H1 (cell line): ENCODE measurements around the gene PROX2. TPM values are rescaled to one million over a fixed set of nuclear protein-coding genes. Genes with fewer than 3 reads are reported as not detected.

ENCODE experiments used
- CTCF ChIA-PET: fragments of 300-600 bp; sonication (Branson Sonifier 250); formaldehyde crosslinking; loops from one replicate; lab custom pipeline; 2021; ENCODE audit not compliant: partially characterized antibody; lab: Charles Lee
- POLR2A ChIA-PET: fragments of 300-600 bp; sonication (Branson Sonifier 250); formaldehyde crosslinking; loops from one replicate; lab custom pipeline; 2021; ENCODE audit warnings: inconsistent platforms; ENCODE audit not compliant: partially characterized antibody; lab: Charles Lee
- DNase-seq, 2 experiments: peaks; one replicate each; pipeline versions ENCODE4 v3.0.0 to v3.0.0-alpha.2; 2010 to 2022; ENCODE audit warnings: low spot score in 2 of 2, low read depth in 1 of 2, mixed read lengths in 1 of 2
- FAIRE-seq: peaks from 2 replicates; lab custom pipeline; 2011; peaks lifted over from hg19 to GRCh38; lab: Jason Lieb, UNC
- H2AFZ ChIP-seq: 2 replicates; pipeline ENCODE4 v1.8.1; 2012; ENCODE audit warnings: low read length, inconsistent platforms
- H2AK5ac ChIP-seq: 2 replicates; pipeline ENCODE4 v1.6.1; 2013; ENCODE audit warnings: low read depth, low read length
- H2BK120ac ChIP-seq: replicated peaks from 2 replicates; pipeline ENCODE3; 2013; ENCODE audit warnings: low read depth, low read length, inconsistent platforms
- H2BK12ac ChIP-seq: 2 replicates; pipeline ENCODE4 v1.6.1; 2013; ENCODE audit warnings: low read depth, low read length
- H2BK15ac ChIP-seq: 2 replicates; pipeline ENCODE4 v1.6.1; 2013; ENCODE audit warnings: low read length
- H2BK20ac ChIP-seq: 2 replicates; pipeline ENCODE4 v1.6.1; 2013; ENCODE audit warnings: low read length
- H2BK5ac ChIP-seq: 2 replicates; pipeline ENCODE4 v1.6.1; 2013; ENCODE audit warnings: low read depth, low read length
- H3K14ac ChIP-seq: 2 replicates; pipeline ENCODE4 v1.6.1; 2013; ENCODE audit warnings: inconsistent platforms; ENCODE audit not compliant: insufficient read length
- H3K18ac ChIP-seq: 2 replicates; pipeline ENCODE4 v1.6.1; 2013; ENCODE audit warnings: low read length; ENCODE audit errors: extremely low read depth
- H3K23ac ChIP-seq: 2 replicates; pipeline ENCODE4 v1.6.1; 2013; ENCODE audit warnings: inconsistent platforms; ENCODE audit not compliant: insufficient read length
- H3K23me2 ChIP-seq: 2 replicates; pipeline ENCODE4 v1.6.1; 2013; ENCODE audit warnings: low read depth, low read length
- H3K27ac ChIP-seq: 2 replicates; pipeline ENCODE4 v1.6.1; 2011; ENCODE audit warnings: low read depth, low read length, inconsistent platforms
- H3K27me3 ChIP-seq, 4 experiments: replicated peaks in 1 of 4; 1 replicate in 1 of 4; 2 replicates in 3 of 4; pipeline versions ENCODE4 v1.6.1 to v1.8.1; 2011 to 2013; ENCODE audit warnings: low read length in 3 of 4, mild to moderate bottlenecking in 3 of 4, inconsistent platforms in 2 of 4, mixed read lengths in 2 of 4, moderate library complexity in 1 of 4; ENCODE audit not compliant: control insufficient read depth in 3 of 4, insufficient read depth in 3 of 4; ENCODE audit errors: extremely low read depth in 1 of 4
- H3K36me3 ChIP-seq, 4 experiments: 2 replicates each; pipeline versions ENCODE4 v1.6.1 to v1.8.1; 2011 to 2013; ENCODE audit warnings: mild to moderate bottlenecking in 4 of 4, low read length in 3 of 4, moderate library complexity in 2 of 4, control low read depth in 1 of 4, inconsistent platforms in 1 of 4; ENCODE audit not compliant: insufficient read depth in 4 of 4, control insufficient read depth in 2 of 4
- H3K4ac ChIP-seq: replicated peaks from 2 replicates; pipeline ENCODE3; 2013; ENCODE audit warnings: low read length, low read depth, mixed read lengths, inconsistent platforms; ENCODE audit not compliant: insufficient read length
- H3K4me1 ChIP-seq, 4 experiments: replicated peaks in 1 of 4; 1 replicate in 1 of 4; 2 replicates in 3 of 4; pipeline versions ENCODE4 v1.6.1 to v1.8.1; 2011 to 2013; ENCODE audit warnings: low read length in 3 of 4, inconsistent platforms in 2 of 4, mixed read lengths in 1 of 4; ENCODE audit not compliant: insufficient read depth in 4 of 4, control insufficient read depth in 3 of 4
- H3K4me2 ChIP-seq, 2 experiments: 2 replicates each; pipeline versions ENCODE4 v1.6.1 to v1.8.1; 2011 to 2013; ENCODE audit warnings: low read depth in 2 of 2, low read length in 2 of 2, control low read depth in 1 of 2, inconsistent platforms in 1 of 2, mild to moderate bottlenecking in 1 of 2; ENCODE audit not compliant: insufficient read depth in 1 of 2
- H3K4me3 ChIP-seq, 4 experiments: fragments of 200-600, 300-600 bp in 1 of 4; sonication (generic), shearing (Covaris generic), sonication (Bioruptor Twin) in 1 of 4; 2 replicates each; pipeline versions ENCODE4 v1.5.1 to v1.8.1; 2011 to 2016; ENCODE audit warnings: low read length in 4 of 4, low read depth in 3 of 4, control low read depth in 2 of 4, inconsistent platforms in 2 of 4, mild to moderate bottlenecking in 2 of 4, mixed read lengths in 1 of 4, moderate library complexity in 1 of 4; ENCODE audit not compliant: insufficient read depth in 2 of 4; ENCODE audit errors: extremely low read depth in 1 of 4
- H3K56ac ChIP-seq: replicated peaks from 2 replicates; pipeline ENCODE3; 2013; ENCODE audit warnings: low read depth, mild to moderate bottlenecking, mixed read lengths, low read length, inconsistent platforms; ENCODE audit not compliant: insufficient read length
- H3K79me1 ChIP-seq: 2 replicates; pipeline ENCODE4 v1.6.1; 2013; ENCODE audit warnings: low read depth, low read length, control low read depth
- H3K79me2 ChIP-seq, 2 experiments: 2 replicates each; pipeline versions ENCODE4 v1.6.1 to v1.8.1; 2012 to 2013; ENCODE audit warnings: low read length in 2 of 2, mild to moderate bottlenecking in 2 of 2, inconsistent platforms in 1 of 2; ENCODE audit not compliant: insufficient read depth in 2 of 2, control insufficient read depth in 1 of 2
- H3K9ac ChIP-seq, 4 experiments: replicated peaks in 1 of 4; 1 replicate in 1 of 4; 2 replicates in 3 of 4; pipeline versions ENCODE4 v1.6.1 to v1.8.1; 2011 to 2013; ENCODE audit warnings: low read depth in 3 of 4, low read length in 3 of 4, control low read depth in 2 of 4, mild to moderate bottlenecking in 2 of 4, moderate library complexity in 2 of 4, inconsistent platforms in 1 of 4; ENCODE audit errors: extremely low read depth in 1 of 4
- H3K9me3 ChIP-seq, 2 experiments: 2 replicates each; pipeline versions ENCODE4 v1.6.1 to v1.8.1; 2012 to 2013; ENCODE audit warnings: mild to moderate bottlenecking in 2 of 2, moderate library complexity in 2 of 2, control low read depth in 1 of 2, inconsistent platforms in 1 of 2, low read depth in 1 of 2, low read length in 1 of 2, mixed read lengths in 1 of 2; ENCODE audit not compliant: insufficient read depth in 2 of 2
- H4K20me1 ChIP-seq, 2 experiments: replicated peaks in 1 of 2; 2 replicates each; pipeline versions ENCODE3 to v1.8.1; 2011 to 2013; ENCODE audit warnings: inconsistent platforms in 2 of 2, low read length in 2 of 2, mild to moderate bottlenecking in 1 of 2; ENCODE audit not compliant: insufficient read depth in 2 of 2, control insufficient read depth in 1 of 2
- H4K5ac ChIP-seq: 2 replicates; pipeline ENCODE4 v1.6.1; 2013; ENCODE audit warnings: low read length, low read depth, mixed read lengths, inconsistent platforms; ENCODE audit not compliant: insufficient read length
- H4K8ac ChIP-seq: 2 replicates; pipeline ENCODE4 v1.8.0; 2013; ENCODE audit warnings: mild to moderate bottlenecking, moderate library complexity, low read length, inconsistent platforms; ENCODE audit not compliant: insufficient read depth; ENCODE audit errors: extremely low read depth
- H4K91ac ChIP-seq: replicated peaks from 2 replicates; pipeline ENCODE3; 2013; ENCODE audit warnings: low read length, mixed read lengths, inconsistent platforms; ENCODE audit not compliant: insufficient read length
- CBX8 ChIP-seq: fragments of 300-800, 300-1000 bp; sonication (generic); IDR thresholded peaks from 2 replicates; pipeline ENCODE4 v1.7.1; 2016; ENCODE audit warnings: low read depth, low read length, borderline replicate concordance
- CTBP2 ChIP-seq: IDR thresholded peaks from 2 replicates; pipeline ENCODE4 v1.7.0; 2011; ENCODE audit warnings: borderline replicate concordance, mild to moderate bottlenecking, moderate library complexity, mixed read lengths, low read length; ENCODE audit not compliant: insufficient read depth, insufficient read length
- FOSL1 ChIP-seq: IDR thresholded peaks from 2 replicates; pipeline ENCODE4 v1.6.1; 2011; ENCODE audit warnings: mild to moderate bottlenecking, low read depth, low read length, moderate library complexity; ENCODE audit not compliant: insufficient read depth
- MAX ChIP-seq: IDR thresholded peaks from 2 replicates; pipeline ENCODE4 v1.6.1; 2012; ENCODE audit warnings: inconsistent platforms
- PHF8 ChIP-seq: fragments of 200-600 bp; sonication (generic); conservative IDR thresholded peaks from 2 replicates; pipeline ENCODE4 v1.7.1; 2012; ENCODE audit warnings: low read depth, mild to moderate bottlenecking, inconsistent platforms, low read length, moderate library complexity
- POLR2A ChIP-seq, 2 experiments: IDR thresholded peaks; 1 replicate in 1 of 2; 2 replicates in 1 of 2; pipeline ENCODE4 v1.6.1; 2011; ENCODE audit warnings: low read depth in 2 of 2, low read length in 2 of 2, mild to moderate bottlenecking in 2 of 2; ENCODE audit errors: control extremely low read depth in 1 of 2
- RBBP5 ChIP-seq: IDR thresholded peaks from 2 replicates; pipeline ENCODE4 v1.7.1; 2012; ENCODE audit warnings: low read depth, mild to moderate bottlenecking, inconsistent platforms, low read length, moderate library complexity, borderline replicate concordance
- TAF7 ChIP-seq: optimal IDR thresholded peaks from 2 replicates; pipeline ENCODE3; 2011; ENCODE audit warnings: low read depth, mild to moderate bottlenecking, inconsistent platforms, low read length, moderate library complexity, borderline replicate concordance
- WGBS, 2 experiments: shearing (Covaris generic) in 1 of 2; methylation state at CpG; one replicate each; pipeline versions ENCODE4 v1.1.6 to v1.1.7; 2013 to 2015; ENCODE audit warnings: low lambda C conversion rate in 2 of 2, mixed read lengths in 2 of 2, inconsistent platforms in 1 of 2, low coverage in 1 of 2, missing lambda C conversion rate in 1 of 2; ENCODE audit not compliant: insufficient replicate concordance in 2 of 2, insufficient coverage in 1 of 2, insufficient read length in 1 of 2; ENCODE audit errors: extremely low coverage in 1 of 2, missing lambda C conversion rate in 1 of 2; 5-methylcytosine and 5-hydroxymethylcytosine counted together
- polyA plus RNA-seq, 7 experiments: library from polyadenylated mRNA; depleted of rRNA in 3 of 7; stranded (reverse) in 5 of 7; unstranded in 2 of 7; fragments of >200 nt in 5 of 7; fragments of 200-250 nt in 2 of 7; gene quantifications; 1 replicate in 5 of 7; 2 replicates in 1 of 7; 4 replicates in 1 of 7; pipeline versions ENCODE4 v1.2.1 to v1.2.3, GENCODE V29; 2011 to 2013; ENCODE audit warnings: missing spikeins in 2 of 7, mixed read lengths in 2 of 7
- total RNA-seq: library from RNA; stranded (reverse); fragmentation: NEBNext Ultra II Directional; extraction: Animal tissue kit (Norgen Biotek cat#: 25700); gene quantifications from 2 replicates; pipeline ENCODE4 v1.2.1, GENCODE V29; 2021

Gene PROX2
- total and polyA plus RNA-seq, 2 of the 8 experiments (the other 6 are each of a cell fraction or from before 2014, with no cell fraction given): 0.03 TPM; not detected in 1

- no peaks in the 10 kb centered on the region; a peak in 1 of 7 replicates for H3K4me1 ChIP-seq
- no peaks in the 10 kb centered on the region for H3K9me3 ChIP-seq
- no peak overlapping the region for H4K5ac ChIP-seq
- H4K8ac ChIP-seq: no peak overlapping the region
- H3K4ac ChIP-seq: no peak overlapping the region
- no peaks in the 10 kb centered on the region for H3K23me2 ChIP-seq
- H3K4me2 ChIP-seq: no peak overlapping the region
- no peak overlapping the region for H2BK120ac ChIP-seq
- no peak for DNase-seq
- no peak for FAIRE-seq
- no peak overlapping the region for H2BK12ac ChIP-seq
- H4K20me1 ChIP-seq: no peaks in the 10 kb centered on the region
- H3K4me3 ChIP-seq: no peak overlapping the region
- no peaks in the 10 kb centered on the region for H3K79me2 ChIP-seq
- H3K9ac ChIP-seq: no peak overlapping the region
- no peaks in the 10 kb centered on the region for H3K27me3 ChIP-seq
- ChIA-PET POLR2A (no interaction called here), CTCF (interaction anchor here (1.1 to 1.5 kb wide), 3 partner anchors 27 to 173 kb away, joined by 3 to 5 read pairs (median 4); no protein-coding TSS in a partner anchor)
- H3K79me1 ChIP-seq: no peaks in the 10 kb centered on the region
- WGBS, 2 experiments: 96% methylated on average over 4 of the region's 4 CpGs; no CpG with 5 or more reads in 1 of the 2 experiments
- no peak overlapping the region for H2BK20ac ChIP-seq
- H3K23ac ChIP-seq: no peak overlapping the region
- H3K56ac ChIP-seq: no peak overlapping the region
- H3K14ac ChIP-seq: no peak overlapping the region
- H2BK15ac ChIP-seq: no peak overlapping the region
- H3K27ac ChIP-seq: no peak overlapping the region
- no peak overlapping the region for H2BK5ac ChIP-seq
- no peak overlapping the region for H4K91ac ChIP-seq
- peaks cover 0 to 3% (median 0%) of the 10 kb centered on the region in 4 experiments; a peak in 3 of 8 replicates for H3K36me3 ChIP-seq
- no peak overlapping the region for H3K18ac ChIP-seq
- TF ChIP-seq PHF8 (no peak), MAX (no peak), CBX8 (no peak), RBBP5 (no peak), TAF7 (no peak), POLR2A (IDR thresholded peaks at IDR 0.05; ENCODE audit: control extremely low read depth in 1 of 2, low read depth in 2 of 2, low read length in 2 of 2) (no peak), CTBP2 (no peak), FOSL1 (no peak)
- no peak overlapping the region for H2AK5ac ChIP-seq
- no peak overlapping the region for H2AFZ ChIP-seq
Measured at GRCh38 chr14:74915426-74915825, 39.5 kb upstream of the PROX2 start.
